ENCODE data around the gene NUP98. TPM values are rescaled to one million over a fixed set of nuclear protein-coding genes. Genes with fewer than 3 reads are reported as not detected.

The NUP98 gene
- total and polyA plus RNA-seq, 4 experiments from 2014 or later = 31.9 to 112 (median 80.5) TPM

GRCh38 chr11:3755151-3755550 is 42.2 kb downstream of the NUP98 start:
- Histone ChIP-seq H3K9me3 (ENCODE audit: control insufficient read depth in 1 of 2, low read length in 2 of 2) (no peaks in the 10 kb centered on the region), H3K27ac (ENCODE audit: low read depth, low read length) (no peak overlapping the region), H3K4me3 (ENCODE audit: low read length in 2 of 2) (no peak overlapping the region), H3K27me3 (ENCODE audit: insufficient read depth, low read length) (no peaks in the 10 kb centered on the region), H3K4me1 (ENCODE audit: insufficient read depth, low read length) (no peaks in the 10 kb centered on the region), H3K36me3 (ENCODE audit: insufficient read depth, low read length) (peaks cover 50% of the 10 kb centered on the region)
- DNase-seq = no peak
- no peak overlapping the region for H3K4me3 Mint-ChIP-seq
- intact Hi-C loops (cut with micrococcal nuclease) = no loop called here
- H3K27me3 Mint-ChIP-seq = no peaks in the 10 kb centered on the region
- H3K4me1 Mint-ChIP-seq = no peaks in the 10 kb centered on the region
- CTCF ChIA-PET (ENCODE audit: partially characterized antibody) = interaction anchor here (1.0 kb wide), 1 partner anchor 29 kb away, joined by 3 read pairs; no protein-coding TSS in a partner anchor
- H3K9me3 Mint-ChIP-seq = no peaks in the 10 kb centered on the region
- H3K36me3 Mint-ChIP-seq = peaks cover 43 to 61% of the 10 kb centered on the region in 2 donors
- POLR2A ChIA-PET (ENCODE audit: partially characterized antibody) = no interaction called here
- H3K27ac Mint-ChIP-seq = peak overlapping the region in 1 of 7 donors; percentile 29

GRCh38 chr11:3753110-3753509 is 44.2 kb downstream of the NUP98 start:
- Mint-ChIP-seq H3K4me1 (no peaks in the 10 kb centered on the region), H3K27me3 (no peaks in the 10 kb centered on the region), H3K27ac (peak overlapping the region in 1 of 7 donors; percentile 55), H3K9me3 (no peaks in the 10 kb centered on the region), H3K36me3 (peaks cover 31 to 52% of the 10 kb centered on the region in 2 donors), H3K4me3 (no peak overlapping the region)
- Histone ChIP-seq H3K27me3 (ENCODE audit: insufficient read depth, low read length) (no peaks in the 10 kb centered on the region), H3K4me3 (ENCODE audit: low read length in 2 of 2) (no peak overlapping the region), H3K36me3 (ENCODE audit: insufficient read depth, low read length) (peaks cover 42% of the 10 kb centered on the region), H3K27ac (ENCODE audit: low read depth, low read length) (no peak overlapping the region), H3K9me3 (ENCODE audit: control insufficient read depth in 1 of 2, low read length in 2 of 2) (no peaks in the 10 kb centered on the region), H3K4me1 (ENCODE audit: insufficient read depth, low read length) (no peaks in the 10 kb centered on the region)
- intact Hi-C loops (cut with micrococcal nuclease) = no loop called here
- POLR2A ChIA-PET (ENCODE audit: partially characterized antibody) = no interaction called here
- CTCF ChIA-PET (ENCODE audit: partially characterized antibody) = interaction anchor here (1.1 kb wide), 1 partner anchor 88 kb away, joined by 3 read pairs; no protein-coding TSS in a partner anchor
- DNase-seq = no peak

GRCh38 chr11:3747704-3748103 is 49.6 kb downstream of the NUP98 start:
- Mint-ChIP-seq H3K9me3 (no peaks in the 10 kb centered on the region), H3K4me3 (no peak overlapping the region), H3K27ac (peak overlapping the region in 1 of 7 donors; percentile 42), H3K36me3 (peaks cover 24 to 53% of the 10 kb centered on the region in 2 donors), H3K27me3 (no peaks in the 10 kb centered on the region), H3K4me1 (peaks cover 0 to 1% (median 0%) of the 10 kb centered on the region in 4 donors)
- H3K9me3 ChIP-seq (ENCODE audit: control insufficient read depth in 1 of 2, low read length in 2 of 2) = no peaks in the 10 kb centered on the region
- H3K36me3 ChIP-seq (ENCODE audit: insufficient read depth, low read length) = peaks cover 46% of the 10 kb centered on the region
- intact Hi-C loops (cut with micrococcal nuclease) = no loop called here
- CTCF ChIA-PET (ENCODE audit: partially characterized antibody) = interaction anchor here (1.4 kb wide), 1 partner anchor 61 kb away, joined by 4 read pairs; the partner anchor contains the start of gene PGAP2
- POLR2A ChIA-PET (ENCODE audit: partially characterized antibody) = no interaction called here
- H3K27me3 ChIP-seq (ENCODE audit: insufficient read depth, low read length) = no peaks in the 10 kb centered on the region
- no peak overlapping the region for H3K4me3 ChIP-seq (ENCODE audit: low read length in 2 of 2)
- no peak for DNase-seq
- H3K27ac ChIP-seq (ENCODE audit: low read depth, low read length) = no peak overlapping the region
- H3K4me1 ChIP-seq (ENCODE audit: insufficient read depth, low read length) = no peaks in the 10 kb centered on the region

- Histone ChIP-seq H3K27ac (ENCODE audit: low read depth, low read length) (no peak overlapping the region), H3K4me1 (ENCODE audit: insufficient read depth, low read length) (no peaks in the 10 kb centered on the region), H3K9me3 (ENCODE audit: control insufficient read depth in 1 of 2, low read length in 2 of 2) (no peaks in the 10 kb centered on the region), H3K27me3 (ENCODE audit: insufficient read depth, low read length) (no peaks in the 10 kb centered on the region), H3K4me3 (ENCODE audit: low read length in 2 of 2) (no peak overlapping the region), H3K36me3 (ENCODE audit: insufficient read depth, low read length) (peaks cover 44% of the 10 kb centered on the region)
- no peak overlapping the region for H3K4me3 Mint-ChIP-seq
- no peaks in the 10 kb centered on the region for H3K27me3 Mint-ChIP-seq
- H3K27ac Mint-ChIP-seq = peak overlapping the region in 1 of 7 donors; percentile 37
- ChIA-PET CTCF (ENCODE audit: partially characterized antibody) (no interaction called here), POLR2A (ENCODE audit: partially characterized antibody) (interaction anchor here (0.6 kb wide), 1 partner anchor 31 kb away, joined by 3 read pairs; no protein-coding TSS in a partner anchor)
- H3K36me3 Mint-ChIP-seq = peaks cover 32 to 56% of the 10 kb centered on the region in 2 donors
- peaks cover 0 to 1% (median 0%) of the 10 kb centered on the region in 4 donors for H3K4me1 Mint-ChIP-seq
- DNase-seq = no peak
- intact Hi-C loops (cut with micrococcal nuclease) = no loop called here
- H3K9me3 Mint-ChIP-seq = no peaks in the 10 kb centered on the region
Observed at GRCh38 chr11:3745161-3745560, 52.2 kb downstream of the NUP98 start.

- Histone ChIP-seq H3K4me3 (ENCODE audit: low read length in 2 of 2) (no peak overlapping the region), H3K36me3 (ENCODE audit: insufficient read depth, low read length) (peaks cover 48% of the 10 kb centered on the region), H3K9me3 (ENCODE audit: control insufficient read depth in 1 of 2, low read length in 2 of 2) (no peaks in the 10 kb centered on the region), H3K27ac (ENCODE audit: low read depth, low read length) (no peak overlapping the region), H3K4me1 (ENCODE audit: insufficient read depth, low read length) (no peaks in the 10 kb centered on the region), H3K27me3 (ENCODE audit: insufficient read depth, low read length) (no peaks in the 10 kb centered on the region)
- CTCF ChIA-PET (ENCODE audit: partially characterized antibody) = interaction anchor here (0.5 kb wide), 1 partner anchor 52 kb away, joined by 4 read pairs; no protein-coding TSS in a partner anchor
- DNase-seq = no peak
- Mint-ChIP-seq H3K9me3 (no peaks in the 10 kb centered on the region), H3K27ac (no peak overlapping the region), H3K4me3 (no peak overlapping the region), H3K4me1 (peaks cover 0 to 5% (median under 1%) of the 10 kb centered on the region in 4 donors), H3K36me3 (peaks cover 39 to 65% of the 10 kb centered on the region in 2 donors), H3K27me3 (no peaks in the 10 kb centered on the region)
- intact Hi-C loops (cut with micrococcal nuclease) = no loop called here
- POLR2A ChIA-PET (ENCODE audit: partially characterized antibody) = no interaction called here
Observed at GRCh38 chr11:3738723-3739122, 58.6 kb downstream of the NUP98 start.

- Mint-ChIP-seq H3K4me3 (no peak overlapping the region), H3K36me3 (peaks cover 39 to 68% of the 10 kb centered on the region in 2 donors), H3K27me3 (no peaks in the 10 kb centered on the region), H3K4me1 (peaks cover 0 to 5% (median under 1%) of the 10 kb centered on the region in 4 donors), H3K27ac (no peak overlapping the region), H3K9me3 (no peaks in the 10 kb centered on the region)
- H3K4me1 ChIP-seq (ENCODE audit: insufficient read depth, low read length) = no peaks in the 10 kb centered on the region
- H3K36me3 ChIP-seq (ENCODE audit: insufficient read depth, low read length) = peaks cover 48% of the 10 kb centered on the region
- no peak overlapping the region for H3K4me3 ChIP-seq (ENCODE audit: low read length in 2 of 2)
- intact Hi-C loops (cut with micrococcal nuclease) = no loop called here
- no peak for DNase-seq
- POLR2A ChIA-PET (ENCODE audit: partially characterized antibody) = no interaction called here
- CTCF ChIA-PET (ENCODE audit: partially characterized antibody) = interaction anchor here (0.5 kb wide), 1 partner anchor 53 kb away, joined by 4 read pairs; no protein-coding TSS in a partner anchor
- H3K27me3 ChIP-seq (ENCODE audit: insufficient read depth, low read length) = no peaks in the 10 kb centered on the region
- H3K9me3 ChIP-seq (ENCODE audit: control insufficient read depth in 1 of 2, low read length in 2 of 2) = no peaks in the 10 kb centered on the region
- no peak overlapping the region for H3K27ac ChIP-seq (ENCODE audit: low read depth, low read length)
Observed at GRCh38 chr11:3738241-3738640, 59.1 kb downstream of the NUP98 start.

- Mint-ChIP-seq H3K4me3 (no peak overlapping the region), H3K36me3 (peaks cover 41 to 67% of the 10 kb centered on the region in 2 donors), H3K27me3 (no peaks in the 10 kb centered on the region), H3K9me3 (no peaks in the 10 kb centered on the region), H3K4me1 (peaks cover 0 to 5% (median 2%) of the 10 kb centered on the region in 4 donors), H3K27ac (peak overlapping the region in 1 of 7 donors; percentile 6)
- no peaks in the 10 kb centered on the region for H3K9me3 ChIP-seq (ENCODE audit: control insufficient read depth in 1 of 2, low read length in 2 of 2)
- peaks cover 48% of the 10 kb centered on the region for H3K36me3 ChIP-seq (ENCODE audit: insufficient read depth, low read length)
- ChIA-PET POLR2A (ENCODE audit: partially characterized antibody) (no interaction called here), CTCF (ENCODE audit: partially characterized antibody) (no interaction called here)
- H3K27me3 ChIP-seq (ENCODE audit: insufficient read depth, low read length) = no peaks in the 10 kb centered on the region
- no peak overlapping the region for H3K27ac ChIP-seq (ENCODE audit: low read depth, low read length)
- intact Hi-C loops (cut with micrococcal nuclease) = no loop called here
- H3K4me1 ChIP-seq (ENCODE audit: insufficient read depth, low read length) = no peaks in the 10 kb centered on the region
- no peak overlapping the region for H3K4me3 ChIP-seq (ENCODE audit: low read length in 2 of 2)
- no peak for DNase-seq
Observed at GRCh38 chr11:3737386-3737933, 59.9 kb downstream of the NUP98 start.
